ENCODE data around the gene TUBG1. TPM values are rescaled to one million over a fixed set of nuclear protein-coding genes. Genes with fewer than 3 reads are reported as not detected.
"Not testable (repeated sequence)": the region's sequence is repeated elsewhere in the genome, so short reads cannot be mapped to it uniquely, and the experiment has no call there.

Gene TUBG1
- total and polyA plus RNA-seq, 10 of the 15 experiments (the other 5 are each of a cell fraction or from before 2014, with no cell fraction given) = 40.0 to 256 (median 107) TPM

- TF ChIP-seq RELB (IDR thresholded peaks at IDR 0.05; ENCODE audit: low read depth) (peak; percentile 97), CREM (IDR thresholded peaks at IDR 0.05; ENCODE audit: low read depth) (peak; percentile 61), SKIL (IDR thresholded peaks at IDR 0.05; ENCODE audit: low read depth, poor library complexity, severe bottlenecking) (peak; percentile 95), SUZ12 (IDR thresholded peaks at IDR 0.05; ENCODE audit: unreplicated experiment) (no peak), SIN3A (IDR thresholded peaks at IDR 0.05; ENCODE audit: low read depth, low read length) (0 out of 2 replicates have a peak, but pooled peaks have one; percentile 73), MYB (IDR thresholded peaks at IDR 0.05; ENCODE audit: borderline replicate concordance, low read depth, low read length) (no peak), IRF4 (IDR thresholded peaks at IDR 0.05; ENCODE audit: low read depth, low read length) (peak; percentile 67), ASH2L (IDR thresholded peaks at IDR 0.05; ENCODE audit: borderline replicate concordance, low read depth) (peak; percentile 92; the same call in 1 of the 2 replicates), CBX3 (IDR thresholded peaks at IDR 0.05; ENCODE audit: borderline replicate concordance, low read depth) (no peak)
- TF ChIP-seq, protein P1, sequence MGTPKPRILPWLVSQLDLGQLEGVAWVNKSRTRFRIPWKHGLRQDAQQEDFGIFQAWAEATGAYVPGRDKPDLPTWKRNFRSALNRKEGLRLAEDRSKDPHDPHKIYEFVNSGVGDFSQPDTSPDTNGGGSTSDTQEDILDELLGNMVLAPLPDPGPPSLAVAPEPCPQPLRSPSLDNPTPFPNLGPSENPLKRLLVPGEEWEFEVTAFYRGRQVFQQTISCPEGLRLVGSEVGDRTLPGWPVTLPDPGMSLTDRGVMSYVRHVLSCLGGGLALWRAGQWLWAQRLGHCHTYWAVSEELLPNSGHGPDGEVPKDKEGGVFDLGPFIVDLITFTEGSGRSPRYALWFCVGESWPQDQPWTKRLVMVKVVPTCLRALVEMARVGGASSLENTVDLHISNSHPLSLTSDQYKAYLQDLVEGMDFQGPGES (IDR thresholded peaks at IDR 0.05) = no peak
- TF ChIP-seq, protein P2, sequence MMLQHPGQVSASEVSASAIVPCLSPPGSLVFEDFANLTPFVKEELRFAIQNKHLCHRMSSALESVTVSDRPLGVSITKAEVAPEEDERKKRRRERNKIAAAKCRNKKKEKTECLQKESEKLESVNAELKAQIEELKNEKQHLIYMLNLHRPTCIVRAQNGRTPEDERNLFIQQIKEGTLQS (IDR thresholded peaks at IDR 0.05; ENCODE audit: borderline replicate concordance, extremely low read depth, low read depth, low read length) = no peak
- TF ChIP-seq, protein P3, sequence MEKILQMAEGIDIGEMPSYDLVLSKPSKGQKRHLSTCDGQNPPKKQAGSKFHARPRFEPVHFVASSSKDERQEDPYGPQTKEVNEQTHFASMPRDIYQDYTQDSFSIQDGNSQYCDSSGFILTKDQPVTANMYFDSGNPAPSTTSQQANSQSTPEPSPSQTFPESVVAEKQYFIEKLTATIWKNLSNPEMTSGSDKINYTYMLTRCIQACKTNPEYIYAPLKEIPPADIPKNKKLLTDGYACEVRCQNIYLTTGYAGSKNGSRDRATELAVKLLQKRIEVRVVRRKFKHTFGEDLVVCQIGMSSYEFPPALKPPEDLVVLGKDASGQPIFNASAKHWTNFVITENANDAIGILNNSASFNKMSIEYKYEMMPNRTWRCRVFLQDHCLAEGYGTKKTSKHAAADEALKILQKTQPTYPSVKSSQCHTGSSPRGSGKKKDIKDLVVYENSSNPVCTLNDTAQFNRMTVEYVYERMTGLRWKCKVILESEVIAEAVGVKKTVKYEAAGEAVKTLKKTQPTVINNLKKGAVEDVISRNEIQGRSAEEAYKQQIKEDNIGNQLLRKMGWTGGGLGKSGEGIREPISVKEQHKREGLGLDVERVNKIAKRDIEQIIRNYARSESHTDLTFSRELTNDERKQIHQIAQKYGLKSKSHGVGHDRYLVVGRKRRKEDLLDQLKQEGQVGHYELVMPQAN (conservative IDR thresholded peaks at IDR 0.05) = peak; percentile 45; the same call in 1 of the 2 replicates
Measured at GRCh38 chr17:42618442-42619150, 9.1 kb downstream of the TUBG1 start (continued).

GRCh38 chr17:42621987-42622386, 12.5 kb downstream of the TUBG1 start:
- ChIA-PET SMC1A (ENCODE audit: uncharacterized antibody, unreplicated experiment) (interaction anchor here (0.6 to 7.7 kb wide), 9 partner anchors 10 to 87 kb away, joined by 3 to 96 read pairs (median 3); partner anchors contain the start of genes CCR10, PLEKHH3, PSMC3IP and RETREG3), POLR2A (interaction anchor here (0.6 to 2.7 kb wide), 5 partner anchors 10 to 232 kb away, joined by 3 to 11 read pairs (median 4); partner anchors contain the start of genes MLX and PLEKHH3), CTCF (interaction anchor here (0.7 to 8.5 kb wide), 4 partner anchors 10 to 55 kb away, joined by 3 to 134 read pairs (median 4); partner anchors contain the start of genes CCR10 and PLEKHH3)
- H2AFZ ChIP-seq (ENCODE audit: control insufficient read depth, low read depth, low read length); H3K36me3 ChIP-seq (ENCODE audit: control insufficient read depth in 2 of 2, insufficient read depth in 2 of 2, low read length in 1 of 2); DNase-seq (ENCODE audit: low read depth, low spot score); intact Hi-C loops (cut with micrococcal nuclease; ENCODE audit: unreplicated experiment); H3K4me3 ChIP-seq; FAIRE-seq; H3K9ac ChIP-seq (ENCODE audit: control insufficient read depth, insufficient read depth, low read length); H3K9me3 ChIP-seq (replicated peaks; ENCODE audit: control insufficient read depth, insufficient read depth, low read length); H3K27ac ChIP-seq (ENCODE audit: control insufficient read depth, insufficient read depth); RAD21 ChIA-PET (ENCODE audit: unreplicated experiment); BruUV-seq (replicated peaks); ATAC-seq; H3K27me3 ChIP-seq (replicated peaks in 1 of 2; ENCODE audit: control insufficient read depth in 2 of 2, insufficient read depth in 2 of 2, low read length in 1 of 2); H3K4me2 ChIP-seq (ENCODE audit: control insufficient read depth, insufficient read depth); H4K20me1 ChIP-seq (ENCODE audit: control insufficient read depth, insufficient read depth); H3K79me2 ChIP-seq (ENCODE audit: control insufficient read depth, insufficient read depth, low read length): not testable (repeated sequence)
- WGBS (ENCODE audit: insufficient coverage, insufficient replicate concordance, low lambda C conversion rate, missing lambda C conversion rate) = 100% methylated on average over 3 of the region's 3 CpGs
- H3K4me1 ChIP-seq (ENCODE audit: control insufficient read depth, insufficient read depth, low read length) = peaks cover 38% of the 10 kb centered on the region
- in situ Hi-C loops (cut with MboI) = loop anchor here (25.0 kb wide), 1 partner anchor 590 kb away; the partner anchor contains the start of gene TMEM106A
